HG03575 (cell line): ENCODE measurements around the gene MRPS5.
"Not testable (repeated sequence)": the region's sequence is repeated elsewhere in the genome, so short reads cannot be mapped to it uniquely, and the experiment has no call there.

Experiments
- ATAC-seq: cut with Tn5 transposase; IDR thresholded peaks from one replicate; pipeline ENCODE4 v1.9.1; 2021; ENCODE audit not compliant: unreplicated experiment, insufficient number of reproducible peaks, low FRiP score; ENCODE audit errors: extremely low read depth

The MRPS5 gene

GRCh38 chr2:95037841-95038585 lies 83.6 kb downstream of the MRPS5 start:
- ATAC-seq = not testable (repeated sequence)

GRCh38 chr2:95037384-95037839 lies 84.2 kb downstream of the MRPS5 start:
- no peak for ATAC-seq

GRCh38 chr2:95036596-95037383 lies 84.8 kb downstream of the MRPS5 start:
- ATAC-seq = no peak
